Activated effector memory CD4-positive, alpha-beta T cell treated with anti-CD3 and anti-CD28 coated beads, Interleukin-2, amount 50 U/mL, for 16 hours (primary cell): ENCODE data around the gene YAF2.
"Not testable (repeated sequence)": the region's sequence is repeated elsewhere in the genome, so short reads cannot be mapped to it uniquely, and the experiment has no call there.

Experiments used
- DNase-seq: peaks from one replicate; pipeline ENCODE4 v3.0.0-alpha.2; 2020

Gene YAF2

GRCh38 chr12:42249033-42249432 is 11.0 kb upstream of the YAF2 start:
- DNase-seq, result not testable (repeated sequence)

GRCh38 chr12:42240131-42240750 is 2.2 kb upstream of the YAF2 start:
- DNase-seq, result no peak

GRCh38 chr12:42237853-42238239 is 202 bp downstream of the YAF2 start:
- no peak for DNase-seq

- DNase-seq, result peak; percentile 89
Measured at GRCh38 chr12:42237052-42237852, 796 bp downstream of the YAF2 start.

- DNase-seq, result no peak
Measured at GRCh38 chr12:42236017-42236416, 2.0 kb downstream of the YAF2 start.

GRCh38 chr12:42235426-42235825 is 2.6 kb downstream of the YAF2 start:
- DNase-seq, result no peak

GRCh38 chr12:42234970-42235369 is 3.1 kb downstream of the YAF2 start:
- DNase-seq, result no peak

- DNase-seq, result not testable (repeated sequence)
Measured at GRCh38 chr12:42227525-42227924, 10.5 kb downstream of the YAF2 start.

GRCh38 chr12:42224501-42224900 is 13.5 kb downstream of the YAF2 start:
- not testable (repeated sequence) for DNase-seq

GRCh38 chr12:42222724-42223123 is 15.3 kb downstream of the YAF2 start:
- no peak for DNase-seq

GRCh38 chr12:42221726-42222125 is 16.3 kb downstream of the YAF2 start:
- DNase-seq, result no peak

GRCh38 chr12:42217656-42218055 is 20.4 kb downstream of the YAF2 start:
- no peak for DNase-seq

- no peak for DNase-seq
Measured at GRCh38 chr12:42216737-42217136, 21.3 kb downstream of the YAF2 start.

GRCh38 chr12:42215759-42216158 is 22.3 kb downstream of the YAF2 start:
- DNase-seq, result not testable (repeated sequence)

GRCh38 chr12:42213954-42214426 is 24.1 kb downstream of the YAF2 start:
- no peak for DNase-seq

- no peak for DNase-seq
Measured at GRCh38 chr12:42213023-42213422, 25.0 kb downstream of the YAF2 start.

- DNase-seq, result no peak
Measured at GRCh38 chr12:42208574-42208973, 29.5 kb downstream of the YAF2 start.

GRCh38 chr12:42204819-42205218 is 33.2 kb downstream of the YAF2 start:
- no peak for DNase-seq

- no peak for DNase-seq
Measured at GRCh38 chr12:42204362-42204761, 33.7 kb downstream of the YAF2 start.

- no peak for DNase-seq
Measured at GRCh38 chr12:42201063-42201462, 37.0 kb downstream of the YAF2 start.

- DNase-seq, result no peak
Measured at GRCh38 chr12:42199007-42199406, 39.0 kb downstream of the YAF2 start.

- DNase-seq, result no peak
Measured at GRCh38 chr12:42196723-42197603, 41.1 kb downstream of the YAF2 start.

- DNase-seq, result no peak
Measured at GRCh38 chr12:42192686-42193085, 45.4 kb downstream of the YAF2 start.
